Measurements from ENCODE around the gene SRBD1. TPM values are rescaled to one million over a fixed set of nuclear protein-coding genes. Genes with fewer than 3 reads are reported as not detected.

Gene SRBD1
- total and polyA plus RNA-seq, 2 of the 8 experiments (the other 6 are each of a cell fraction or from before 2014, with no cell fraction given): 4.6 to 20.0 TPM

- H2BK5ac ChIP-seq (ENCODE audit: low read depth, low read length): no peak overlapping the region
- no peak overlapping the region for H4K8ac ChIP-seq (ENCODE audit: extremely low read depth, insufficient read depth, low read length)
- 95% methylated on average over 3 of the region's 3 CpGs; no CpG with 5 or more reads in 1 of the 2 experiments for WGBS, 2 experiments (ENCODE audit: extremely low coverage in 1 of 2, insufficient coverage in 1 of 2, insufficient read length in 1 of 2, insufficient replicate concordance in 2 of 2, low coverage in 1 of 2, low lambda C conversion rate in 2 of 2, missing lambda C conversion rate in 1 of 2)
- no peak for TF ChIP-seq SP1 (IDR thresholded peaks at IDR 0.05; ENCODE audit: low read depth, low read length)
- TF ChIP-seq RAD21 (IDR thresholded peaks at IDR 0.05 in 1 of 2, conservative IDR thresholded peaks at IDR 0.05 in 1 of 2; ENCODE audit: low read depth in 2 of 2, low read length in 2 of 2): no peak
- no peak overlapping the region for H2BK12ac ChIP-seq (ENCODE audit: low read depth, low read length)
- H3K27ac ChIP-seq (ENCODE audit: low read depth, low read length): no peak overlapping the region
- no peak overlapping the region for H3K14ac ChIP-seq (ENCODE audit: insufficient read length)
- H3K4me3 ChIP-seq (ENCODE audit: extremely low read depth in 1 of 4, insufficient read depth in 2 of 4, low read depth in 3 of 4, low read length in 4 of 4): no peak overlapping the region
- no peak overlapping the region for H3K4me2 ChIP-seq (ENCODE audit: insufficient read depth in 1 of 2, low read depth in 2 of 2, low read length in 2 of 2)
- POLR2A ChIA-PET (ENCODE audit: partially characterized antibody): no interaction called here
- H4K5ac ChIP-seq (ENCODE audit: insufficient read length, low read depth, low read length): no peak overlapping the region
- no peak for FAIRE-seq
- H2BK120ac ChIP-seq (replicated peaks; ENCODE audit: low read depth, low read length): no peak overlapping the region
- no peak overlapping the region for H2BK15ac ChIP-seq (ENCODE audit: low read length)
- no peak overlapping the region for H3K4ac ChIP-seq (replicated peaks; ENCODE audit: insufficient read length, low read depth, low read length)
- H2BK20ac ChIP-seq (ENCODE audit: low read length): no peak overlapping the region
- DNase-seq (ENCODE audit: low read depth in 1 of 2, low spot score in 2 of 2): no peak
- H4K20me1 ChIP-seq (replicated peaks in 1 of 2; ENCODE audit: control insufficient read depth in 1 of 2, insufficient read depth in 2 of 2, low read length in 2 of 2): peaks cover 0 to 1% of the 10 kb centered on the region in 2 experiments
- no peak overlapping the region for H2AK5ac ChIP-seq (ENCODE audit: low read depth, low read length)
- no peaks in the 10 kb centered on the region for H3K9me3 ChIP-seq (ENCODE audit: insufficient read depth in 2 of 2, low read depth in 1 of 2, low read length in 1 of 2)
- CTCF ChIA-PET (ENCODE audit: partially characterized antibody): no interaction called here
- no peaks in the 10 kb centered on the region for H3K23me2 ChIP-seq (ENCODE audit: low read depth, low read length)
- no peak overlapping the region for H3K18ac ChIP-seq (ENCODE audit: extremely low read depth, low read length)
- H2AFZ ChIP-seq (ENCODE audit: low read length): no peak overlapping the region
- H3K36me3 ChIP-seq (ENCODE audit: control insufficient read depth in 2 of 4, insufficient read depth in 4 of 4, low read length in 3 of 4): no peaks in the 10 kb centered on the region
- no peak overlapping the region for H4K91ac ChIP-seq (replicated peaks; ENCODE audit: insufficient read length, low read length)
- no peaks in the 10 kb centered on the region for H3K4me1 ChIP-seq (replicated peaks in 1 of 4; ENCODE audit: control insufficient read depth in 3 of 4, insufficient read depth in 4 of 4, low read length in 3 of 4)
- no peak overlapping the region for H3K56ac ChIP-seq (replicated peaks; ENCODE audit: insufficient read length, low read depth, low read length)
- no peaks in the 10 kb centered on the region for H3K79me1 ChIP-seq (ENCODE audit: low read depth, low read length)
- no peak overlapping the region for H3K23ac ChIP-seq (ENCODE audit: insufficient read length)
- H3K27me3 ChIP-seq (replicated peaks in 1 of 4; ENCODE audit: control insufficient read depth in 3 of 4, extremely low read depth in 1 of 4, insufficient read depth in 3 of 4, low read length in 3 of 4): no peaks in the 10 kb centered on the region
- no peaks in the 10 kb centered on the region for H3K79me2 ChIP-seq (ENCODE audit: control insufficient read depth in 1 of 2, insufficient read depth in 2 of 2, low read length in 2 of 2)
- no peak overlapping the region for H3K9ac ChIP-seq (replicated peaks in 1 of 4; ENCODE audit: extremely low read depth in 1 of 4, low read depth in 3 of 4, low read length in 3 of 4)
Measured at GRCh38 chr2:45532181-45532580, 78.9 kb downstream of the SRBD1 start.

All from H1 (cell line).